HepG2 (cell line): ENCODE data around the gene RBM14. TPM values are rescaled to one million over a fixed set of nuclear protein-coding genes. Genes with fewer than 3 reads are reported as not detected.
A peak's percentile ranks its signal among the peaks of the same experiment; 100 is the strongest.

Experiments used
- ATAC-seq: fragments of 200-7000 bp; cut with Tn5 transposase; 3 replicates; pipeline ENCODE4 v1.9.1; 2020; ENCODE audit warnings: mild to moderate bottlenecking, moderate library complexity
- Bru-seq: library from RNA; stranded (reverse); fragments of 400-500 nt; gene quantifications from one replicate; lab custom pipeline; 2021; lab: Mats Ljungman, UMichigan
- BruChase-seq, 2 experiments: library from RNA; stranded (reverse); fragments of 400-500 nt; gene quantifications; one replicate each; lab custom pipeline; 2021; lab: Mats Ljungman, UMichigan
- BruUV-seq: library from RNA; stranded (reverse); fragments of 400-500 nt; replicated peaks from 2 replicates; lab custom pipeline; 2021; lab: Mats Ljungman, UMichigan
- CTCF ChIA-PET: fragments of 300-600 bp; formaldehyde crosslinking; extraction: SDS; loops from one replicate; lab custom pipeline; 2021; ENCODE audit warnings: low total read pairs, inconsistent platforms, low intra/inter-chr PET ratio; lab: Yijun Ruan, JAX
- POLR2A ChIA-PET: fragments of 350-600 bp; sonication (Branson Sonifier 250); formaldehyde crosslinking; loops from one replicate; lab custom pipeline; 2020; ENCODE audit warnings: antibody characterized with exemption, inconsistent platforms; lab: Yijun Ruan, JAX
- DNase-seq: peaks from one replicate; pipeline ENCODE4 v3.0.0-alpha.2; 2015; ENCODE audit warnings: low spot score
- FAIRE-seq: peaks from 3 replicates; lab custom pipeline; 2011; peaks lifted over from hg19 to GRCh38; lab: Jason Lieb, UNC
- H2AFZ ChIP-seq: one replicate; pipeline ENCODE4 v1.6.1; 2011; ENCODE audit warnings: low read length, inconsistent platforms
- H3K27ac ChIP-seq: fragments of 300-600 bp; 3 replicates; pipeline ENCODE4 v1.8.0; 2011; ENCODE audit warnings: mixed run types, mild to moderate bottlenecking, mixed read lengths, low read length, inconsistent platforms; ENCODE audit not compliant: insufficient read depth; ENCODE audit errors: extremely low read length
- H3K27me3 ChIP-seq, 2 experiments: fragments of 200-600 bp in 1 of 2; 2 replicates in 1 of 2; 3 replicates in 1 of 2; pipeline versions ENCODE4 v1.6.0 to v1.8.0; 2011; ENCODE audit warnings: low read length in 2 of 2, mild to moderate bottlenecking in 2 of 2, moderate library complexity in 2 of 2, inconsistent platforms in 1 of 2; ENCODE audit not compliant: insufficient read depth in 2 of 2, control insufficient read depth in 1 of 2
- H3K36me3 ChIP-seq, 2 experiments: fragments of 200-600 bp in 1 of 2; replicated peaks in 1 of 2; 2 replicates in 1 of 2; 3 replicates in 1 of 2; pipeline versions ENCODE4 v1.5.1 to v1.8.0; 2011; ENCODE audit warnings: low read length in 2 of 2, inconsistent platforms in 1 of 2; ENCODE audit not compliant: insufficient read depth in 2 of 2, control insufficient read depth in 1 of 2
- H3K4me1 ChIP-seq: 2 replicates; pipeline ENCODE4 v1.5.1; 2012; ENCODE audit warnings: low read length, inconsistent platforms; ENCODE audit not compliant: insufficient read depth
- H3K4me2 ChIP-seq: 2 replicates; pipeline ENCODE4 v1.6.0; 2011; ENCODE audit warnings: low read depth, low read length, inconsistent platforms
- H3K4me3 ChIP-seq, 3 experiments: fragments of 200-600 bp in 1 of 3; sonication (generic), shearing (Covaris generic) in 1 of 3; replicated peaks in 1 of 3; 2 replicates each; pipeline ENCODE4 v1.5.1; 2011 to 2016; ENCODE audit warnings: low read length in 3 of 3, inconsistent platforms in 2 of 3, low read depth in 2 of 3, mild to moderate bottlenecking in 2 of 3, control low read depth in 1 of 3, mixed read lengths in 1 of 3; ENCODE audit not compliant: insufficient read depth in 1 of 3
- H3K79me2 ChIP-seq: one replicate; pipeline ENCODE4 v1.6.1; 2011; ENCODE audit warnings: low read length, inconsistent platforms; ENCODE audit not compliant: insufficient read depth
- H3K9ac ChIP-seq: 2 replicates; pipeline ENCODE4 v1.6.0; 2011; ENCODE audit warnings: mild to moderate bottlenecking, low read depth, low read length, inconsistent platforms; ENCODE audit not compliant: insufficient read depth
- H3K9me3 ChIP-seq: 2 replicates; pipeline ENCODE4 v1.5.1; 2012; ENCODE audit warnings: mild to moderate bottlenecking, low read length
- H4K20me1 ChIP-seq: 2 replicates; pipeline ENCODE4 v1.6.0; 2011; ENCODE audit warnings: inconsistent platforms, mild to moderate bottlenecking, low read length, moderate library complexity; ENCODE audit not compliant: insufficient read depth
- BCL6 ChIP-seq: IDR thresholded peaks from 2 replicates; pipeline ENCODE4 v1.6.1; 2016; ENCODE audit warnings: missing genetic modification reagents, missing compliant biosample characterization
- DNMT3B ChIP-seq: conservative IDR thresholded peaks from 2 replicates; pipeline ENCODE4 v1.6.1; 2016; ENCODE audit warnings: missing biosample characterization, control low read depth
- KLF11 ChIP-seq: IDR thresholded peaks from 2 replicates; pipeline ENCODE4 v1.6.1; 2016; ENCODE audit warnings: missing compliant biosample characterization
- MYNN ChIP-seq: sonication (generic); formaldehyde crosslinking; IDR thresholded peaks from 2 replicates; pipeline ENCODE4 v1.4.0; 2020; ENCODE audit warnings: mild to moderate bottlenecking, low read depth, missing genetic modification reagents
- NFRKB ChIP-seq: fragments of 450-650 bp; IDR thresholded peaks from 2 replicates; pipeline ENCODE4 v1.6.1; 2017
- RARG ChIP-seq: sonication (generic); formaldehyde crosslinking; IDR thresholded peaks from 2 replicates; pipeline ENCODE4 v1.4.0; 2020; ENCODE audit warnings: low read depth, mild to moderate bottlenecking, missing genetic modification reagents
- SAP130 ChIP-seq: IDR thresholded peaks from 2 replicates; pipeline ENCODE4 v1.6.1; 2016; ENCODE audit warnings: low read depth
- SATB2 ChIP-seq: sonication (generic); formaldehyde crosslinking; IDR thresholded peaks from 2 replicates; pipeline ENCODE4 v1.5.0; 2020; ENCODE audit warnings: missing genetic modification reagents
- SP2 ChIP-seq: sonication (generic); formaldehyde crosslinking; IDR thresholded peaks from 2 replicates; pipeline ENCODE4 v1.5.1; 2020; ENCODE audit warnings: mild to moderate bottlenecking, missing genetic modification reagents
- ZFP82 ChIP-seq: sonication (generic); formaldehyde crosslinking; IDR thresholded peaks from 2 replicates; pipeline ENCODE4 v1.5.1; 2020; ENCODE audit warnings: mild to moderate bottlenecking, missing genetic modification reagents, borderline replicate concordance
- ZMAT3 ChIP-seq: sonication (generic); formaldehyde crosslinking; conservative IDR thresholded peaks from 2 replicates; pipeline ENCODE4 v1.7.0; 2021; ENCODE audit warnings: missing genetic modification reagents
- ZNF207 ChIP-seq: fragments of 450-650 bp; IDR thresholded peaks from 2 replicates; pipeline ENCODE4 v1.6.1; 2016; ENCODE audit warnings: antibody characterized with exemption, borderline replicate concordance
- ZNF335 ChIP-seq: sonication (generic); formaldehyde crosslinking; IDR thresholded peaks from 2 replicates; pipeline ENCODE4 v1.4.0; 2020; ENCODE audit warnings: missing genetic modification reagents
- ZNF430 ChIP-seq: sonication (generic); formaldehyde crosslinking; IDR thresholded peaks from 2 replicates; pipeline ENCODE4 v1.9.0; 2021; ENCODE audit warnings: mild to moderate bottlenecking, missing genetic modification reagents
- ZNF557 ChIP-seq: sonication (generic); formaldehyde crosslinking; IDR thresholded peaks from 2 replicates; pipeline ENCODE4 v1.4.0; 2020; ENCODE audit warnings: missing genetic modification reagents
- ZNF567 ChIP-seq: sonication (generic); formaldehyde crosslinking; IDR thresholded peaks from 2 replicates; pipeline ENCODE4 v1.8.1; 2023; ENCODE audit warnings: mild to moderate bottlenecking, missing genetic modification reagents, borderline replicate concordance
- ZNF891 ChIP-seq: sonication (generic); formaldehyde crosslinking; IDR thresholded peaks from 2 replicates; pipeline ENCODE4 v1.5.0; 2020; ENCODE audit warnings: mild to moderate bottlenecking, missing genetic modification reagents
- WGBS: methylation state at CpG from one replicate; pipeline ENCODE4 v1.1.6; 2017; ENCODE audit warnings: low lambda C conversion rate; 5-methylcytosine and 5-hydroxymethylcytosine counted together
- in situ Hi-C: cut with HindIII; loops from 2 replicates; pipeline ENCODE4 v1.10.0; 2017; ENCODE audit warnings: low pct_unique_long_range_greater_than_20kb; ENCODE audit not compliant: extremely low pct_ligation_motif_present
- intact Hi-C: fragments of 100-400 bp; cut with micrococcal nuclease; formaldehyde crosslinking; loops from one replicate; pipeline ENCODE4 v1.10.0; 2022; ENCODE audit not compliant: unreplicated experiment
- long read RNA-seq, 2 experiments: library from RNA in 1 of 2; library from polyadenylated mRNA in 1 of 2; stranded (forward) in 1 of 2; unstranded in 1 of 2; transcript quantifications; one replicate each; pipeline ENCODE4 v2.0.0, GENCODE V29; 2019 to 2022
- polyA minus RNA-seq, 3 experiments: library from RNA; depleted of rRNA, polyadenylated mRNA; stranded (reverse); fragments of >200 nt; gene quantifications; 2 replicates each; pipeline ENCODE4 v1.2.3, GENCODE V29; 2011; ENCODE audit warnings: low replicate concordance in 1 of 3
- polyA plus RNA-seq, 8 experiments: library from polyadenylated mRNA; depleted of rRNA in 3 of 8; stranded (reverse) in 7 of 8; unstranded in 1 of 8; fragments of >200 nt; fragmentation: Illumina TruSeq in 4 of 8; extraction: Trizol in 4 of 8; gene quantifications; 2 replicates each; pipeline versions ENCODE4 v1.2.1 to v1.2.3, GENCODE V29; 2011 to 2016; ENCODE audit warnings: low read depth in 4 of 8, missing spikeins in 1 of 8, mixed read lengths in 1 of 8; ENCODE audit not compliant: insufficient read depth in 1 of 8
- total RNA-seq, 5 experiments: library from RNA; depleted of rRNA; stranded (reverse); fragments of >200 nt; fragmentation: Illumina TruSeq; extraction: Trizol; gene quantifications; 2 replicates each; pipeline ENCODE4 v1.2.3, GENCODE V29; 2016; ENCODE audit warnings: low read depth in 1 of 5

The RBM14 gene
- total RNA-seq (2016; rRNA removed; fragmentation: Illumina TruSeq; extraction: Trizol) (41.7 and 44.1 TPM in 2 replicates), polyA plus RNA-seq (2011; rRNA removed) (12.7 and 14.6 TPM in 2 replicates), polyA minus RNA-seq (2011; rRNA and poly(A)+ RNA removed; ENCODE audit: low replicate concordance) (59.6 and 85.3 TPM in 2 replicates), Bru-seq, nascent RNA (percentile 95 among the genes with signal in this experiment), BruChase-seq, experiment 1, labeled RNA remaining after a 6-hour chase (percentile 98 among the genes with signal in this experiment), BruChase-seq, experiment 2, labeled RNA remaining after a 2-hour chase (percentile 99 among the genes with signal in this experiment)
- 3.6 and 5.1 TPM in 2 replicates for total RNA-seq (2016; cell fraction: cytosol; rRNA removed; fragmentation: Illumina TruSeq; extraction: Trizol; ENCODE audit: low read depth)
- 41.2 and 46.1 TPM in 2 replicates for total RNA-seq (2016; cell fraction: insoluble cytoplasmic fraction; rRNA removed; fragmentation: Illumina TruSeq; extraction: Trizol)
- 17.8 and 17.9 TPM in 2 replicates for total RNA-seq (2016; cell fraction: membrane; rRNA removed; fragmentation: Illumina TruSeq; extraction: Trizol)
- 58.5 and 66.2 TPM in 2 replicates for total RNA-seq (2016; cell fraction: nucleus; rRNA removed; fragmentation: Illumina TruSeq; extraction: Trizol)
- polyA plus RNA-seq (2011; cell fraction: cytosol; rRNA removed), result 10.6 and 13.1 TPM in 2 replicates
- 44.2 and 47.6 TPM in 2 replicates for polyA plus RNA-seq (2011; cell fraction: nucleus; rRNA removed)
- 18.2 and 26.9 TPM in 2 replicates for polyA plus RNA-seq (2012)
- polyA plus RNA-seq (2016; cell fraction: cytosol; fragmentation: Illumina TruSeq; extraction: Trizol; ENCODE audit: low read depth), result 4.8 and 5.7 TPM in 2 replicates
- 50.7 and 56.3 TPM in 2 replicates for polyA plus RNA-seq (2016; cell fraction: insoluble cytoplasmic fraction; fragmentation: Illumina TruSeq; extraction: Trizol; ENCODE audit: low read depth)
- 15.9 and 16.6 TPM in 2 replicates for polyA plus RNA-seq (2016; cell fraction: membrane; fragmentation: Illumina TruSeq; extraction: Trizol; ENCODE audit: low read depth)
- 64.3 and 68.1 TPM in 2 replicates for polyA plus RNA-seq (2016; cell fraction: nucleus; fragmentation: Illumina TruSeq; extraction: Trizol; ENCODE audit: insufficient read depth, low read depth)
- polyA minus RNA-seq (2011; cell fraction: cytosol; rRNA and poly(A)+ RNA removed), result 14.9 and 22.7 TPM in 2 replicates
- polyA minus RNA-seq (2011; cell fraction: nucleus; rRNA and poly(A)+ RNA removed), result 52.8 and 54.8 TPM in 2 replicates
- long read RNA-seq, experiment 1, transcript RBM14-201 (3 exons, 2,828 nt), result major isoform, 21 of 26 reads
- long read RNA-seq, experiment 1, partial matches to known transcripts, result 5 of 26 reads
- long read RNA-seq, experiment 1, other reads (novel, unspliced or antisense), result 0 of 26 reads
- long read RNA-seq, experiment 2, transcript RBM14-201 (3 exons, 2,828 nt), result major isoform, 34 of 51 reads
- long read RNA-seq, experiment 2, partial matches to known transcripts, result 16 of 51 reads
- long read RNA-seq, experiment 2, other reads (novel, unspliced or antisense), result 1 of 51 reads

GRCh38 chr11:66616379-66617154 is at the start of gene RBM14:
Gene RBM14 (plus strand): TSS chr11:66616630. CDS start chr11:66616721, 91 bp downstream.
- FAIRE-seq (peak; percentile 37), ATAC-seq (peak; percentile 96), DNase-seq (peak; percentile 99)
- Histone ChIP-seq H3K9ac (peak within 1 kb of the TSS; percentile 94), H3K27ac (peak within 1 kb of the TSS; percentile 89), H3K4me1 (peaks cover 44% of the 10 kb centered on the region), H2AFZ (no peak within 1 kb of the TSS), H3K27me3 (no peaks in the 10 kb centered on the region; a peak in 1 of 5 replicates), H3K36me3 (peaks cover 0 to 16% of the 10 kb centered on the region in 2 experiments; a peak in 3 of 5 replicates), H4K20me1 (peaks cover 48% of the 10 kb centered on the region), H3K79me2 (peaks cover 49% of the 10 kb centered on the region), H3K4me2 (peak within 1 kb of the TSS; percentile 93), H3K9me3 (no peaks in the 10 kb centered on the region), H3K4me3 (peak within 1 kb of the TSS; percentile 89 to 93 (median 92))
- TSS peak; percentile 57 for BruUV-seq
- CTCF ChIA-PET, result no interaction called here
- 3% methylated on average over 36 of the region's 90 CpGs for WGBS
- POLR2A ChIA-PET, result interaction anchor here (0.6 to 10.6 kb wide), 22 partner anchors 8 to 304 kb away, joined by 3 to 211 read pairs (median 5); partner anchors contain the start of genes ACTN3, BBS1, CCDC87 and CCS
- intact Hi-C loops (loop anchor here (2.0 kb wide), 1 partner anchor 24 kb away; the partner anchor contains the start of genes CCDC87 and CCS), in situ Hi-C loops (no loop called here)
- TF ChIP-seq ZNF557 (CRISPR knock-in tag), result no peak
- peak; percentile 86; the same call in 1 of the 2 replicates for TF ChIP-seq RARG (CRISPR knock-in tag)
- TF ChIP-seq SAP130 (CRISPR knock-in tag), result peak; percentile 85
- TF ChIP-seq DNMT3B (CRISPR knock-in tag), result peak; percentile 70
- peak; percentile 91 for TF ChIP-seq SP2 (CRISPR knock-in tag)
- no peak for TF ChIP-seq ZFP82 (CRISPR knock-in tag)
- peak; percentile 19; the same call in 1 of the 2 replicates for TF ChIP-seq MYNN
- 0 out of 2 replicates have a peak, but pooled peaks have one; percentile 40 for TF ChIP-seq ZNF430
- TF ChIP-seq SATB2, result peak; percentile 25; the same call in 1 of the 2 replicates
- TF ChIP-seq ZNF567 (CRISPR knock-in tag), result 0 out of 2 replicates have a peak, but pooled peaks have one; percentile 63
- TF ChIP-seq ZNF335 (CRISPR knock-in tag), result no peak
- 0 out of 2 replicates have a peak, but pooled peaks have one; percentile 39 for TF ChIP-seq KLF11 (CRISPR knock-in tag)
- no peak for TF ChIP-seq ZNF207
- no peak for TF ChIP-seq NFRKB
- TF ChIP-seq BCL6 (CRISPR knock-in tag), result peak; percentile 5; the same call in 1 of the 2 replicates
- TF ChIP-seq ZMAT3 (CRISPR knock-in tag), result peak; percentile 98
- 0 out of 2 replicates have a peak, but pooled peaks have one; percentile 7 for TF ChIP-seq ZNF891
